Sigmoid colon (tissue), 4 donors: ENCODE data around the gene PSMA1.

Source experiments
- EP300 ChIP-seq, 4 donors: sonication (generic); formaldehyde crosslinking; IDR thresholded peaks; one replicate each; pipeline ENCODE4 v1.6.1; 2017; ENCODE audit warnings: antibody characterized with exemption in 4 of 4
- POLR2A ChIP-seq, 2 donors: fragments of 450-650 bp; IDR thresholded peaks; one replicate each; pipeline ENCODE4 v1.6.1; 2016; ENCODE audit warnings: antibody characterized with exemption in 2 of 2, mild to moderate bottlenecking in 2 of 2, moderate library complexity in 2 of 2
- POLR2AphosphoS5 ChIP-seq, 4 donors: sonication (generic); formaldehyde crosslinking; IDR thresholded peaks; one replicate each; pipeline ENCODE4 v1.6.1; 2017; ENCODE audit warnings: antibody characterized with exemption in 4 of 4
- TF ChIP-seq, protein P1 (sequence below), 4 experiments: fragments of 450-650 bp in 3 of 4; fragments of 200-600 bp in 1 of 4; IDR thresholded peaks; one replicate each; pipeline ENCODE4 v1.5.1; 2016 to 2019; ENCODE audit warnings: antibody characterized with exemption in 4 of 4, mild to moderate bottlenecking in 3 of 4, moderate library complexity in 2 of 4

DNA sequence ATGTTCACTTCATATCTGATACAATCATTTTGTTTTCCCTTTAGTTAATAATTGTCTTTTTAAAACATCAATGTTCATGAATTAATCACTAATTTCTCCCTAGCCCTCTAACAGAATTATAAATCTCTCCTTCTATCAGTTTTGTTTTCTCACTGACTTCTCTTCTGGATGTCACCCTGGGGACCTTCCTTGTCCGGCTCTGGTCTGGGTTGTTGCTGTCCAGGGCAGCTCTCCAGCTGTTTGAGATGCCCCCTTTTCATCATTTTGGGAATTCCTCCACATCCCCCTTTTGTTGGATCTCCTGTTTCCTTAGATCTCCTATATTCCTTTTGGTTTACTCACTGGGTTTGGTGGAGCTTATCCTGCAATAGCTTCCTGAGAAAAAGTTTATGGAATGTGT, 35.6 kb upstream of the PSMA1 start:
- TF ChIP-seq, protein P1, sequence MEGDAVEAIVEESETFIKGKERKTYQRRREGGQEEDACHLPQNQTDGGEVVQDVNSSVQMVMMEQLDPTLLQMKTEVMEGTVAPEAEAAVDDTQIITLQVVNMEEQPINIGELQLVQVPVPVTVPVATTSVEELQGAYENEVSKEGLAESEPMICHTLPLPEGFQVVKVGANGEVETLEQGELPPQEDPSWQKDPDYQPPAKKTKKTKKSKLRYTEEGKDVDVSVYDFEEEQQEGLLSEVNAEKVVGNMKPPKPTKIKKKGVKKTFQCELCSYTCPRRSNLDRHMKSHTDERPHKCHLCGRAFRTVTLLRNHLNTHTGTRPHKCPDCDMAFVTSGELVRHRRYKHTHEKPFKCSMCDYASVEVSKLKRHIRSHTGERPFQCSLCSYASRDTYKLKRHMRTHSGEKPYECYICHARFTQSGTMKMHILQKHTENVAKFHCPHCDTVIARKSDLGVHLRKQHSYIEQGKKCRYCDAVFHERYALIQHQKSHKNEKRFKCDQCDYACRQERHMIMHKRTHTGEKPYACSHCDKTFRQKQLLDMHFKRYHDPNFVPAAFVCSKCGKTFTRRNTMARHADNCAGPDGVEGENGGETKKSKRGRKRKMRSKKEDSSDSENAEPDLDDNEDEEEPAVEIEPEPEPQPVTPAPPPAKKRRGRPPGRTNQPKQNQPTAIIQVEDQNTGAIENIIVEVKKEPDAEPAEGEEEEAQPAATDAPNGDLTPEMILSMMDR (IDR thresholded peaks at IDR 0.05): no peak
- TF ChIP-seq EP300 (IDR thresholded peaks at IDR 0.05): no peak
- TF ChIP-seq POLR2AphosphoS5 (IDR thresholded peaks at IDR 0.05): no peak
- TF ChIP-seq POLR2A (IDR thresholded peaks at IDR 0.05): no peak
